ENCODE results near the gene SRRD. TPM values are rescaled to one million over a fixed set of nuclear protein-coding genes. Genes with fewer than 3 reads are reported as not detected.

Gene SRRD
- total and polyA plus RNA-seq, 12 donors: 10.3 to 261 (median 17.1) TPM

GRCh38 chr22:26534874-26535602 lies 51.4 kb downstream of the SRRD start:
- Histone ChIP-seq H3K4me1 (replicated peaks in 1 of 2) (no peaks in the 10 kb centered on the region), H3K27ac (peak overlapping the region in 1 of 5 donors; percentile 60), H3K36me3 (replicated peaks in 1 of 2) (peaks cover 0 to 36% of the 10 kb centered on the region in 2 donors), H3K9me3 (replicated peaks in 1 of 3) (no peaks in the 10 kb centered on the region), H3K27me3 (no peaks in the 10 kb centered on the region), H3K4me3 (no peak overlapping the region)
- 68 to 78% (median 73%) methylated on average over 13 of the region's 13 CpGs for WGBS, 4 donors
- intact Hi-C loops (cut with DNase I): no loop called here
- TF ChIP-seq CTCF (IDR thresholded peaks at IDR 0.05) (no peak), POLR2A (IDR thresholded peaks at IDR 0.05) (no peak)
- DNase-seq: no peak

GRCh38 chr22:26535603-26535908 lies 51.9 kb downstream of the SRRD start:
- H3K36me3 ChIP-seq (replicated peaks in 1 of 2): peaks cover 0 to 40% of the 10 kb centered on the region in 2 donors

GRCh38 chr22:26536056-26536761 lies 52.5 kb downstream of the SRRD start:
- intact Hi-C loops (cut with DNase I): no loop called here
- Histone ChIP-seq H3K4me3 (no peak overlapping the region), H3K27ac (no peak overlapping the region), H3K4me1 (replicated peaks in 1 of 2) (no peaks in the 10 kb centered on the region), H3K27me3 (no peaks in the 10 kb centered on the region), H3K9me3 (replicated peaks in 1 of 3) (no peaks in the 10 kb centered on the region), H3K36me3 (replicated peaks in 1 of 2) (peaks cover 0 to 40% of the 10 kb centered on the region in 2 donors)
- no peak for DNase-seq
- no peak for TF ChIP-seq POLR2A (IDR thresholded peaks at IDR 0.05)
- no peak for TF ChIP-seq CTCF (IDR thresholded peaks at IDR 0.05)
- 92 to 99% (median 94%) methylated on average over 7 to 12 of the region's 12 CpGs for WGBS, 4 donors

More at GRCh38 chr22:26535603-26535908, 51.9 kb downstream of the SRRD start:
- H3K9me3 ChIP-seq (replicated peaks in 1 of 3): no peaks in the 10 kb centered on the region
- H3K4me3 ChIP-seq: no peak overlapping the region
- DNase-seq: no peak
- H3K4me1 ChIP-seq (replicated peaks in 1 of 2): no peaks in the 10 kb centered on the region
- intact Hi-C loops (cut with DNase I): no loop called here
- TF ChIP-seq CTCF (IDR thresholded peaks at IDR 0.05): no peak
- no peak for TF ChIP-seq POLR2A (IDR thresholded peaks at IDR 0.05)
- 90 to 97% (median 96%) methylated on average over 3 of the region's 3 CpGs for WGBS, 4 donors
- H3K27me3 ChIP-seq: no peaks in the 10 kb centered on the region
- peak overlapping the region in 1 of 5 donors; percentile 60 for H3K27ac ChIP-seq

- H3K36me3 ChIP-seq (replicated peaks in 1 of 2): peaks cover 0 to 40% of the 10 kb centered on the region in 2 donors
- TF ChIP-seq CTCF (IDR thresholded peaks at IDR 0.05) (no peak), POLR2A (IDR thresholded peaks at IDR 0.05) (no peak)
- H3K4me3 ChIP-seq: no peak overlapping the region
- no peak for DNase-seq
- no peaks in the 10 kb centered on the region for H3K27me3 ChIP-seq
- H3K27ac ChIP-seq: no peak overlapping the region
- 94 to 100% (median 96%) methylated on average over 3 of the region's 3 CpGs for WGBS, 4 donors
- H3K9me3 ChIP-seq (replicated peaks in 1 of 3): no peaks in the 10 kb centered on the region
- intact Hi-C loops (cut with DNase I): no loop called here
- no peaks in the 10 kb centered on the region for H3K4me1 ChIP-seq (replicated peaks in 1 of 2)
Measured at GRCh38 chr22:26536762-26537134, 53.1 kb downstream of the SRRD start.

Data from adrenal gland (tissue), 12 donors.